Activated CD8-positive, alpha-beta memory T cell treated with anti-CD3 and anti-CD28 coated beads, Interleukin-2, amount 10 ng/mL, durations not matched to agents 7 days and 5 days (primary cell): ENCODE results near the gene PPIF. TPM values are rescaled to one million over a fixed set of nuclear protein-coding genes. Genes with fewer than 3 reads are reported as not detected.

Experiments used
- ATAC-seq: fragments of 150-1000 bp; cut with Tn5 transposase; one replicate; pipeline ENCODE4 v1.10.0; 2021; ENCODE audit warnings: moderate library complexity
- CTCF ChIA-PET: fragments of 350-600 bp; sonication (Branson Sonifier 250); formaldehyde crosslinking; loops from one replicate; lab custom pipeline; 2021; ENCODE audit warnings: antibody characterized with exemption; lab: Charles Lee
- DNase-seq: peaks from one replicate; pipeline ENCODE4 v3.0.0-alpha.2; 2020
- H3K27ac Mint-ChIP-seq: one replicate; pipeline ENCODE4 v1.8.0; 2021; ENCODE audit warnings: mild to moderate bottlenecking, mixed read lengths
- H3K27me3 Mint-ChIP-seq: one replicate; pipeline ENCODE4 v1.8.0; 2021; ENCODE audit warnings: mixed read lengths
- H3K36me3 Mint-ChIP-seq: one replicate; pipeline ENCODE4 v1.8.0; 2021; ENCODE audit warnings: mild to moderate bottlenecking, mixed read lengths
- H3K4me1 Mint-ChIP-seq: one replicate; pipeline ENCODE4 v1.8.0; 2021; ENCODE audit warnings: mixed read lengths
- H3K4me3 Mint-ChIP-seq: one replicate; pipeline ENCODE4 v1.8.0; 2021; ENCODE audit warnings: mild to moderate bottlenecking, moderate library complexity, mixed read lengths
- H3K9me3 Mint-ChIP-seq: one replicate; pipeline ENCODE4 v1.8.0; 2022; ENCODE audit warnings: low read depth, mixed read lengths
- total RNA-seq, 2 experiments: library from RNA; stranded (reverse); gene quantifications; one replicate each; pipeline ENCODE4 v1.2.3, GENCODE V29; 2021

PPIF gene
- 100 to 1,000 TPM; 119 to 144 TPM for total RNA-seq

GRCh38 chr10:79347226-79347893 lies at the start of gene PPIF:
PPIF (plus strand) TSS chr10:79347469; CDS start chr10:79347549, 80 bp downstream.
- Mint-ChIP-seq H3K36me3 (peaks cover 39% of the 10 kb centered on the region), H3K4me1 (peaks cover 78% of the 10 kb centered on the region), H3K27me3 (no peaks in the 10 kb centered on the region), H3K4me3 (peak within 1 kb of the TSS; percentile 85), H3K27ac (peak within 1 kb of the TSS; percentile 89), H3K9me3 (no peaks in the 10 kb centered on the region)
- CTCF ChIA-PET = interaction anchor here (1.0 to 12.0 kb wide), 9 partner anchors 11 to 102 kb away, joined by 3 to 171 read pairs (median 6); no protein-coding TSS in a partner anchor
- DNase-seq = peak; percentile 95
- peak; percentile 90 for ATAC-seq

- H3K4me3 Mint-ChIP-seq = no peak overlapping the region
- H3K9me3 Mint-ChIP-seq = no peaks in the 10 kb centered on the region
- peaks cover 32% of the 10 kb centered on the region for H3K4me1 Mint-ChIP-seq
- peak overlapping the region; percentile 48 for H3K27ac Mint-ChIP-seq
- ATAC-seq = peak; percentile 65
- peaks cover 40% of the 10 kb centered on the region for H3K36me3 Mint-ChIP-seq
- H3K27me3 Mint-ChIP-seq = no peaks in the 10 kb centered on the region
- CTCF ChIA-PET = no interaction called here
- DNase-seq = peak; percentile 55
Measured at GRCh38 chr10:79298403-79299244, 48.6 kb upstream of the PPIF start.

GRCh38 chr10:79299397-79300241 lies 47.6 kb upstream of the PPIF start:
- no peak overlapping the region for H3K4me3 Mint-ChIP-seq
- ATAC-seq (no peak), DNase-seq (no peak)
- H3K27me3 Mint-ChIP-seq = no peaks in the 10 kb centered on the region
- no peak overlapping the region for H3K27ac Mint-ChIP-seq
- no peaks in the 10 kb centered on the region for H3K9me3 Mint-ChIP-seq
- CTCF ChIA-PET = no interaction called here
- peaks cover 38% of the 10 kb centered on the region for H3K36me3 Mint-ChIP-seq
- peaks cover 22% of the 10 kb centered on the region for H3K4me1 Mint-ChIP-seq

- Mint-ChIP-seq H3K4me1 (peaks cover 13% of the 10 kb centered on the region), H3K36me3 (peaks cover 36% of the 10 kb centered on the region), H3K4me3 (no peak overlapping the region), H3K9me3 (no peaks in the 10 kb centered on the region), H3K27ac (no peak overlapping the region), H3K27me3 (no peaks in the 10 kb centered on the region)
- CTCF ChIA-PET = no interaction called here
- no peak for DNase-seq
- no peak for ATAC-seq
Measured at GRCh38 chr10:79300711-79301110, 46.6 kb upstream of the PPIF start.

- no peak for ATAC-seq
- H3K9me3 Mint-ChIP-seq = no peaks in the 10 kb centered on the region
- H3K27me3 Mint-ChIP-seq = no peaks in the 10 kb centered on the region
- peaks cover 10% of the 10 kb centered on the region for H3K4me1 Mint-ChIP-seq
- no peak overlapping the region for H3K27ac Mint-ChIP-seq
- no peak for DNase-seq
- H3K36me3 Mint-ChIP-seq = peaks cover 26% of the 10 kb centered on the region
- no peak overlapping the region for H3K4me3 Mint-ChIP-seq
- CTCF ChIA-PET = interaction anchor here (0.8 kb wide), 1 partner anchor 45 kb away, joined by 3 read pairs; no protein-coding TSS in a partner anchor
Measured at GRCh38 chr10:79301754-79302530, 45.3 kb upstream of the PPIF start.

GRCh38 chr10:79303631-79304478 lies 43.4 kb upstream of the PPIF start:
- peaks cover 31% of the 10 kb centered on the region for H3K36me3 Mint-ChIP-seq

GRCh38 chr10:79304479-79305087 lies 42.7 kb upstream of the PPIF start:
- Mint-ChIP-seq H3K9me3 (no peaks in the 10 kb centered on the region), H3K4me3 (no peak overlapping the region), H3K4me1 (peaks cover 2% of the 10 kb centered on the region), H3K27ac (peak overlapping the region; percentile 60), H3K36me3 (peaks cover 27% of the 10 kb centered on the region), H3K27me3 (no peaks in the 10 kb centered on the region)
- CTCF ChIA-PET = interaction anchor here (1.1 to 1.6 kb wide), 2 partner anchors 12 kb away, joined by 3 to 4 read pairs; no protein-coding TSS in a partner anchor
- ATAC-seq (no peak), DNase-seq (no peak)

More at GRCh38 chr10:79303631-79304478, 43.4 kb upstream of the PPIF start:
- CTCF ChIA-PET = interaction anchor here (1.1 to 1.6 kb wide), 2 partner anchors 11 to 13 kb away, joined by 3 to 4 read pairs; no protein-coding TSS in a partner anchor
- Mint-ChIP-seq H3K4me3 (no peak overlapping the region), H3K9me3 (no peaks in the 10 kb centered on the region), H3K4me1 (peaks cover 1% of the 10 kb centered on the region), H3K27me3 (no peaks in the 10 kb centered on the region), H3K27ac (no peak overlapping the region)
- no peak for DNase-seq
- ATAC-seq = no peak

- Mint-ChIP-seq H3K9me3 (no peaks in the 10 kb centered on the region), H3K27me3 (no peaks in the 10 kb centered on the region), H3K4me3 (no peak overlapping the region), H3K36me3 (peaks cover 24% of the 10 kb centered on the region), H3K27ac (no peak overlapping the region), H3K4me1 (peaks cover 2% of the 10 kb centered on the region)
- CTCF ChIA-PET = interaction anchor here (1.6 kb wide), 1 partner anchor 11 kb away, joined by 4 read pairs; no protein-coding TSS in a partner anchor
- ATAC-seq (no peak), DNase-seq (no peak)
Measured at GRCh38 chr10:79305515-79305914, 41.8 kb upstream of the PPIF start.

- ATAC-seq (no peak), DNase-seq (no peak)
- H3K9me3 Mint-ChIP-seq = no peaks in the 10 kb centered on the region
- H3K36me3 Mint-ChIP-seq = peaks cover 20% of the 10 kb centered on the region
- H3K4me3 Mint-ChIP-seq = no peak overlapping the region
- CTCF ChIA-PET = no interaction called here
- peaks cover 4% of the 10 kb centered on the region for H3K4me1 Mint-ChIP-seq
- no peak overlapping the region for H3K27ac Mint-ChIP-seq
- no peaks in the 10 kb centered on the region for H3K27me3 Mint-ChIP-seq
Measured at GRCh38 chr10:79305988-79306387, 41.3 kb upstream of the PPIF start.

- Mint-ChIP-seq H3K36me3 (peaks cover 16% of the 10 kb centered on the region), H3K4me1 (peaks cover 4% of the 10 kb centered on the region), H3K27ac (no peak overlapping the region), H3K4me3 (no peak overlapping the region), H3K27me3 (no peaks in the 10 kb centered on the region), H3K9me3 (no peaks in the 10 kb centered on the region)
- DNase-seq = no peak
- no peak for ATAC-seq
- CTCF ChIA-PET = no interaction called here
Measured at GRCh38 chr10:79306644-79307220, 40.5 kb upstream of the PPIF start.

- Mint-ChIP-seq H3K27ac (no peak overlapping the region), H3K27me3 (no peaks in the 10 kb centered on the region), H3K4me3 (no peak overlapping the region), H3K36me3 (peaks cover 16% of the 10 kb centered on the region), H3K9me3 (no peaks in the 10 kb centered on the region), H3K4me1 (peaks cover 4% of the 10 kb centered on the region)
- ATAC-seq (no peak), DNase-seq (no peak)
- CTCF ChIA-PET = no interaction called here
Measured at GRCh38 chr10:79308016-79308415, 39.3 kb upstream of the PPIF start.
